Measurements from ENCODE around the gene VBP1. TPM values are rescaled to one million over a fixed set of nuclear protein-coding genes. Genes with fewer than 3 reads are reported as not detected.
"Not testable (repeated sequence)": the region's sequence is repeated elsewhere in the genome, so short reads cannot be mapped to it uniquely, and the experiment has no call there.

The VBP1 gene
- polyA plus RNA-seq, 3 donors from 2014 or later = 67.9 to 86.5 (median 69.1) TPM

- no peaks in the 10 kb centered on the region for H3K9me3 Mint-ChIP-seq
- no peak for DNase-seq
- no peak overlapping the region for H3K4me3 Mint-ChIP-seq
- H3K36me3 Mint-ChIP-seq = peaks cover 0 to 16% (median 8%) of the 10 kb centered on the region in 3 donors
- peaks cover 0 to 11% of the 10 kb centered on the region in 2 donors for H3K4me1 Mint-ChIP-seq
- peaks cover 0 to 1% (median 0%) of the 10 kb centered on the region in 3 donors for H3K27me3 Mint-ChIP-seq (ENCODE audit: low read depth in 3 of 3)
- H3K27ac Mint-ChIP-seq = no peak overlapping the region
Observed at GRCh38 chrX:155235891-155236290, 19.6 kb downstream of the VBP1 start.

- Mint-ChIP-seq H3K27me3 (ENCODE audit: low read depth in 3 of 3) (no peaks in the 10 kb centered on the region), H3K9me3 (no peaks in the 10 kb centered on the region), H3K27ac (no peak overlapping the region), H3K4me3 (no peak overlapping the region), H3K36me3 (peaks cover 0 to 16% (median 4%) of the 10 kb centered on the region in 3 donors), H3K4me1 (peaks cover 0 to 6% of the 10 kb centered on the region in 2 donors)
- DNase-seq = no peak
Observed at GRCh38 chrX:155237719-155238118, 21.5 kb downstream of the VBP1 start.

- Mint-ChIP-seq H3K4me3 (no peak overlapping the region), H3K27me3 (ENCODE audit: low read depth in 3 of 3) (no peaks in the 10 kb centered on the region), H3K36me3 (peaks cover 0 to 8% (median 2%) of the 10 kb centered on the region in 3 donors), H3K4me1 (no peaks in the 10 kb centered on the region), H3K27ac (no peak overlapping the region), H3K9me3 (no peaks in the 10 kb centered on the region)
- no peak for DNase-seq
Observed at GRCh38 chrX:155242300-155242699, 26.0 kb downstream of the VBP1 start.

- DNase-seq = no peak
- Mint-ChIP-seq H3K36me3 (no peaks in the 10 kb centered on the region), H3K27ac (peak overlapping the region in 1 of 6 donors; percentile 12), H3K9me3 (no peaks in the 10 kb centered on the region), H3K4me1 (no peaks in the 10 kb centered on the region), H3K27me3 (ENCODE audit: low read depth in 3 of 3) (no peaks in the 10 kb centered on the region), H3K4me3 (no peak overlapping the region)
Observed at GRCh38 chrX:155246748-155247147, 30.5 kb downstream of the VBP1 start.

GRCh38 chrX:155247497-155247896 lies 31.2 kb downstream of the VBP1 start:
- H3K27me3 Mint-ChIP-seq (ENCODE audit: low read depth in 3 of 3) = no peaks in the 10 kb centered on the region
- H3K4me1 Mint-ChIP-seq = no peaks in the 10 kb centered on the region
- H3K36me3 Mint-ChIP-seq = no peaks in the 10 kb centered on the region
- no peak for DNase-seq
- no peaks in the 10 kb centered on the region for H3K9me3 Mint-ChIP-seq
- no peak overlapping the region for H3K27ac Mint-ChIP-seq
- H3K4me3 Mint-ChIP-seq = no peak overlapping the region

GRCh38 chrX:155251391-155251790 lies 35.1 kb downstream of the VBP1 start:
- Mint-ChIP-seq H3K27ac (no peak overlapping the region), H3K9me3 (no peaks in the 10 kb centered on the region), H3K4me3 (no peak overlapping the region), H3K36me3 (no peaks in the 10 kb centered on the region), H3K4me1 (no peaks in the 10 kb centered on the region), H3K27me3 (ENCODE audit: low read depth in 3 of 3) (peaks cover 0 to 2% (median 0%) of the 10 kb centered on the region in 3 donors)
- DNase-seq = no peak

GRCh38 chrX:155259752-155260151 lies 43.5 kb downstream of the VBP1 start:
- no peaks in the 10 kb centered on the region for H3K9me3 Mint-ChIP-seq

GRCh38 chrX:155262970-155263754 lies 46.9 kb downstream of the VBP1 start:
- Mint-ChIP-seq H3K27ac (peak overlapping the region; percentile 69 to 95 (median 78)), H3K36me3 (peaks cover 0 to 3% (median 0%) of the 10 kb centered on the region in 3 donors), H3K27me3 (ENCODE audit: low read depth in 3 of 3) (peaks cover 0 to 5% (median 0%) of the 10 kb centered on the region in 3 donors), H3K4me1 (peaks cover 25 to 31% of the 10 kb centered on the region in 2 donors), H3K4me3 (peak overlapping the region; percentile 70 to 92 (median 80)), H3K9me3 (no peaks in the 10 kb centered on the region)
- peak in 1 of 3 donors; percentile 4 for DNase-seq

More at GRCh38 chrX:155259752-155260151, 43.5 kb downstream of the VBP1 start:
- H3K27me3 Mint-ChIP-seq (ENCODE audit: low read depth in 3 of 3) = peaks cover 0 to 5% (median 0%) of the 10 kb centered on the region in 3 donors
- peaks cover 0 to 7% (median 0%) of the 10 kb centered on the region in 3 donors for H3K36me3 Mint-ChIP-seq
- DNase-seq = no peak
- peak overlapping the region in 1 of 6 donors; percentile 14 for H3K27ac Mint-ChIP-seq
- H3K4me3 Mint-ChIP-seq = no peak overlapping the region
- H3K4me1 Mint-ChIP-seq = peaks cover 23 to 28% of the 10 kb centered on the region in 2 donors

GRCh38 chrX:155263854-155264628 lies 47.8 kb downstream of the VBP1 start, which contains the start of gene RAB39B:
Gene RAB39B, minus strand, starts transcription at chrX:155264491. Its CDS starts 203 bp downstream, at chrX:155264288.
- Mint-ChIP-seq H3K27ac (peak within 1 kb of the TSS; percentile 73 to 95 (median 86)), H3K27me3 (ENCODE audit: low read depth in 3 of 3) (peaks cover 0 to 5% (median 0%) of the 10 kb centered on the region in 3 donors), H3K4me1 (peaks cover 25 to 31% of the 10 kb centered on the region in 2 donors), H3K9me3 (no peaks in the 10 kb centered on the region), H3K36me3 (peaks cover 0 to 3% (median 0%) of the 10 kb centered on the region in 3 donors), H3K4me3 (peak within 1 kb of the TSS; percentile 70 to 92 (median 80))
- DNase-seq = peak; percentile 59 to 62 (median 60)

- Mint-ChIP-seq H3K4me3 (no peak overlapping the region), H3K4me1 (peaks cover 25 to 31% of the 10 kb centered on the region in 2 donors), H3K9me3 (peaks cover 0 to 3% (median under 1%) of the 10 kb centered on the region in 6 donors), H3K27me3 (ENCODE audit: low read depth in 3 of 3) (no peaks in the 10 kb centered on the region), H3K36me3 (peaks cover 0 to 2% (median 0%) of the 10 kb centered on the region in 3 donors), H3K27ac (no peak overlapping the region)
- no peak for DNase-seq
Observed at GRCh38 chrX:155266439-155266838, 50.2 kb downstream of the VBP1 start.

- DNase-seq; H3K27ac Mint-ChIP-seq; H3K4me3 Mint-ChIP-seq; H3K9me3 Mint-ChIP-seq; H3K27me3 Mint-ChIP-seq (ENCODE audit: low read depth in 3 of 3); H3K36me3 Mint-ChIP-seq: not testable (repeated sequence)
- H3K4me1 Mint-ChIP-seq = peaks cover 16 to 18% of the 10 kb centered on the region in 2 donors
Observed at GRCh38 chrX:155267995-155268394, 51.7 kb downstream of the VBP1 start.

- Mint-ChIP-seq H3K4me1 (no peaks in the 10 kb centered on the region), H3K4me3 (no peak overlapping the region), H3K27ac (no peak overlapping the region), H3K9me3 (peaks cover 2 to 5% (median 4%) of the 10 kb centered on the region in 6 donors), H3K36me3 (peaks cover 0 to 7% (median 0%) of the 10 kb centered on the region in 3 donors), H3K27me3 (ENCODE audit: low read depth in 3 of 3) (peaks cover 0 to 1% (median 0%) of the 10 kb centered on the region in 3 donors)
- no peak for DNase-seq
Observed at GRCh38 chrX:155270969-155271368, 54.7 kb downstream of the VBP1 start.

GRCh38 chrX:155279873-155280272 lies 63.6 kb downstream of the VBP1 start:
- Mint-ChIP-seq H3K4me1 (no peaks in the 10 kb centered on the region), H3K27me3 (ENCODE audit: low read depth in 3 of 3) (peaks cover 0 to 5% (median 1%) of the 10 kb centered on the region in 3 donors), H3K36me3 (no peaks in the 10 kb centered on the region), H3K27ac (no peak overlapping the region), H3K9me3 (no peaks in the 10 kb centered on the region), H3K4me3 (no peak overlapping the region)
- no peak for DNase-seq
